CD14-positive monocyte (primary cell): Measurements from ENCODE around the gene CAPN9. TPM values are rescaled to one million over a fixed set of nuclear protein-coding genes. Genes with fewer than 3 reads are reported as not detected.

Source experiments
- DNase-seq, 3 donors: peaks; one replicate each; pipeline ENCODE4 v3.0.0-alpha.2; 2011 to 2022
- H2AFZ ChIP-seq: 2 replicates; pipeline ENCODE4 v1.6.0; 2012; ENCODE audit warnings: mild to moderate bottlenecking, low read depth, low read length, inconsistent platforms; ENCODE audit not compliant: insufficient read depth, poor library complexity, severe bottlenecking
- H3K27ac ChIP-seq, 2 donors: 1 replicate in 1 of 2; 2 replicates in 1 of 2; pipeline ENCODE4 v1.5.1; 2012 to 2013; ENCODE audit warnings: low read length in 2 of 2, control low read depth in 1 of 2, inconsistent platforms in 1 of 2, low read depth in 1 of 2, mild to moderate bottlenecking in 1 of 2
- H3K27me3 ChIP-seq, 2 donors: one replicate each; pipeline versions ENCODE4 v1.6.0 to v1.6.1; 2011 to 2013; ENCODE audit warnings: low read length in 2 of 2; ENCODE audit not compliant: control insufficient read depth in 2 of 2, insufficient read depth in 2 of 2
- H3K36me3 ChIP-seq, 2 donors: replicated peaks in 1 of 2; 1 replicate in 1 of 2; 2 replicates in 1 of 2; pipeline versions ENCODE4 v1.5.1 to v1.6.1; 2012 to 2013; ENCODE audit warnings: low read length in 2 of 2, control low read depth in 1 of 2, inconsistent platforms in 1 of 2, mild to moderate bottlenecking in 1 of 2; ENCODE audit not compliant: insufficient read depth in 2 of 2, control insufficient read depth in 1 of 2
- H3K4me1 ChIP-seq, 2 donors: 1 replicate in 1 of 2; 2 replicates in 1 of 2; pipeline versions ENCODE4 v1.5.1 to v1.6.1; 2012 to 2013; ENCODE audit warnings: low read length in 2 of 2, control low read depth in 1 of 2, inconsistent platforms in 1 of 2, mild to moderate bottlenecking in 1 of 2, moderate library complexity in 1 of 2; ENCODE audit not compliant: insufficient read depth in 2 of 2, control insufficient read depth in 1 of 2
- H3K4me2 ChIP-seq: replicated peaks from 2 replicates; pipeline ENCODE3; 2012; ENCODE audit warnings: low read length, moderate library complexity, mild to moderate bottlenecking; ENCODE audit not compliant: poor library complexity, severe bottlenecking; ENCODE audit errors: extremely low read depth
- H3K4me3 ChIP-seq, 3 experiments: fragments of 200-600 bp in 1 of 3; sonication (generic) in 1 of 3; replicated peaks in 1 of 3; 1 replicate in 2 of 3; 2 replicates in 1 of 3; pipeline ENCODE4 v1.5.1; 2011 to 2013; ENCODE audit warnings: low read length in 3 of 3, mild to moderate bottlenecking in 3 of 3, control low read depth in 2 of 3, low read depth in 2 of 3, inconsistent platforms in 1 of 3, moderate library complexity in 1 of 3
- H3K79me2 ChIP-seq: 2 replicates; pipeline ENCODE4 v1.6.0; 2012; ENCODE audit warnings: mild to moderate bottlenecking, control low read depth, inconsistent platforms, low read length, moderate library complexity; ENCODE audit not compliant: insufficient read depth
- H3K9ac ChIP-seq: 2 replicates; pipeline ENCODE4 v1.6.0; 2017; ENCODE audit warnings: low read length, mild to moderate bottlenecking; ENCODE audit not compliant: insufficient read depth, poor library complexity, severe bottlenecking
- H3K9me3 ChIP-seq, 2 donors: replicated peaks in 1 of 2; 1 replicate in 1 of 2; 2 replicates in 1 of 2; pipeline versions ENCODE4 v1.5.1 to v1.6.1; 2012 to 2013; ENCODE audit warnings: low read length in 2 of 2, control low read depth in 1 of 2; ENCODE audit not compliant: control insufficient read depth in 1 of 2, insufficient read depth in 1 of 2
- H4K20me1 ChIP-seq: 2 replicates; pipeline ENCODE4 v1.6.0; 2012; ENCODE audit warnings: mild to moderate bottlenecking, low read length, control low read depth, moderate library complexity; ENCODE audit not compliant: insufficient read depth
- H3K27ac Mint-ChIP-seq, 7 donors: one replicate each; pipeline ENCODE4 v1.8.0; 2020; ENCODE audit warnings: mild to moderate bottlenecking in 7 of 7, mixed read lengths in 7 of 7, moderate library complexity in 6 of 7, inconsistent platforms in 2 of 7
- H3K27me3 Mint-ChIP-seq, 3 donors: one replicate each; pipeline ENCODE4 v1.8.0; 2021 to 2022; ENCODE audit warnings: low read depth in 3 of 3, mild to moderate bottlenecking in 3 of 3, mixed read lengths in 3 of 3, moderate library complexity in 3 of 3, inconsistent platforms in 1 of 3
- H3K36me3 Mint-ChIP-seq, 2 donors: one replicate each; pipeline ENCODE4 v1.8.0; 2020; ENCODE audit warnings: mixed read lengths in 2 of 2, inconsistent platforms in 1 of 2, mild to moderate bottlenecking in 1 of 2
- H3K4me1 Mint-ChIP-seq: one replicate; pipeline ENCODE4 v1.8.0; 2020; ENCODE audit warnings: mild to moderate bottlenecking, mixed read lengths
- H3K4me3 Mint-ChIP-seq, 2 donors: one replicate each; pipeline ENCODE4 v1.8.0; 2020; ENCODE audit warnings: mild to moderate bottlenecking in 2 of 2, mixed read lengths in 2 of 2, moderate library complexity in 1 of 2
- H3K9me3 Mint-ChIP-seq, 7 donors: one replicate each; pipeline ENCODE4 v1.8.0; 2020 to 2022; ENCODE audit warnings: mixed read lengths in 7 of 7, mild to moderate bottlenecking in 6 of 7, moderate library complexity in 6 of 7, inconsistent platforms in 2 of 7
- WGBS: methylation state at CpG from one replicate; pipeline ENCODE4 v1.1.5; 2013; ENCODE audit warnings: missing lambda C conversion rate; ENCODE audit not compliant: insufficient coverage; 5-methylcytosine and 5-hydroxymethylcytosine counted together
- intact Hi-C, 2 donors: fragments of 100-400 bp; cut with micrococcal nuclease; formaldehyde crosslinking; loops; one replicate each; pipeline versions ENCODE4 v1.15.0 to v1.15.1; 2023
- polyA plus RNA-seq, 3 donors: library from polyadenylated mRNA; depleted of rRNA in 1 of 3; unstranded in 2 of 3; stranded (reverse) in 1 of 3; fragments of 300-500 nt in 2 of 3; fragments of >200 nt in 1 of 3; fragmentation: Illumina TruSeq in 2 of 3; gene quantifications; 1 replicate in 2 of 3; 2 replicates in 1 of 3; pipeline ENCODE4 v1.2.3, GENCODE V29; 2012 to 2021
- TF ChIP-seq, protein P1 (sequence below): fragments of 200-600 bp; IDR thresholded peaks from one replicate; pipeline ENCODE4 v1.8.0; 2022; ENCODE audit warnings: antibody characterized with exemption, mild to moderate bottlenecking

The CAPN9 gene
- polyA plus RNA-seq, 3 donors, result not detected

GRCh38 chr1:230768903-230769570, 21.8 kb downstream of the CAPN9 start:
- no peak overlapping the region for H3K4me3 ChIP-seq
- intact Hi-C loops, result no loop called here
- TF ChIP-seq, protein P1, sequence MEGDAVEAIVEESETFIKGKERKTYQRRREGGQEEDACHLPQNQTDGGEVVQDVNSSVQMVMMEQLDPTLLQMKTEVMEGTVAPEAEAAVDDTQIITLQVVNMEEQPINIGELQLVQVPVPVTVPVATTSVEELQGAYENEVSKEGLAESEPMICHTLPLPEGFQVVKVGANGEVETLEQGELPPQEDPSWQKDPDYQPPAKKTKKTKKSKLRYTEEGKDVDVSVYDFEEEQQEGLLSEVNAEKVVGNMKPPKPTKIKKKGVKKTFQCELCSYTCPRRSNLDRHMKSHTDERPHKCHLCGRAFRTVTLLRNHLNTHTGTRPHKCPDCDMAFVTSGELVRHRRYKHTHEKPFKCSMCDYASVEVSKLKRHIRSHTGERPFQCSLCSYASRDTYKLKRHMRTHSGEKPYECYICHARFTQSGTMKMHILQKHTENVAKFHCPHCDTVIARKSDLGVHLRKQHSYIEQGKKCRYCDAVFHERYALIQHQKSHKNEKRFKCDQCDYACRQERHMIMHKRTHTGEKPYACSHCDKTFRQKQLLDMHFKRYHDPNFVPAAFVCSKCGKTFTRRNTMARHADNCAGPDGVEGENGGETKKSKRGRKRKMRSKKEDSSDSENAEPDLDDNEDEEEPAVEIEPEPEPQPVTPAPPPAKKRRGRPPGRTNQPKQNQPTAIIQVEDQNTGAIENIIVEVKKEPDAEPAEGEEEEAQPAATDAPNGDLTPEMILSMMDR, result no peak
- Mint-ChIP-seq H3K4me3 (no peak overlapping the region), H3K4me1 (no peaks in the 10 kb centered on the region), H3K27ac (no peak overlapping the region), H3K27me3 (peaks cover 3 to 7% (median 3%) of the 10 kb centered on the region in 3 donors), H3K36me3 (no peaks in the 10 kb centered on the region), H3K9me3 (peaks cover 0 to 1% (median 0%) of the 10 kb centered on the region in 7 donors)
- no peaks in the 10 kb centered on the region for H4K20me1 ChIP-seq
- H3K27ac ChIP-seq, result no peak overlapping the region
- no peaks in the 10 kb centered on the region for H3K36me3 ChIP-seq
- H3K27me3 ChIP-seq, result no peaks in the 10 kb centered on the region
- H3K4me1 ChIP-seq, result no peaks in the 10 kb centered on the region
- DNase-seq, result no peak
- no peak overlapping the region for H3K9ac ChIP-seq
- H3K9me3 ChIP-seq, result no peaks in the 10 kb centered on the region
- no peak overlapping the region for H3K4me2 ChIP-seq
- H3K79me2 ChIP-seq, result no peaks in the 10 kb centered on the region
- no peak overlapping the region for H2AFZ ChIP-seq
- 90% methylated on average over 13 of the region's 15 CpGs for WGBS

DNA sequence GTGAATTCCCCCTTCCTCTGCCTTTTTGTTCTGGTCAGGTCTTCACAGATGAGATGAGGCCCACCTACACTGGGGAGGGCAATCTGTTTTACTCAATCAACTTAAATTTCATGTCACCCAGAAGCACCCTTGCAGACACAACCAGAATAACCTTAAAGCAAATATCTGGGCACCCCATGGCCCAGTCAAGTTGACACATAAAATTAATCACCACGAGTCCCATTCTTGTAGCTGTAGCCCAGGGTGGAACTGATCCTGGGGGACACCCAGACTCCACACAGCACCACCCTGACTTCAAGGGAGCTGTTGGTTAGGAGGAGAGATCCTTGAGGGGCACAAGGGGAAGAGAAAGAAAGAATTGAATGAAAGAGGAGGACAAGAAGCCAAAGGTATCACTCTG, 23.1 kb downstream of the CAPN9 start:
- Mint-ChIP-seq H3K36me3 (no peaks in the 10 kb centered on the region), H3K27me3 (peaks cover 3 to 7% (median 6%) of the 10 kb centered on the region in 3 donors), H3K4me3 (no peak overlapping the region), H3K27ac (no peak overlapping the region), H3K4me1 (no peaks in the 10 kb centered on the region), H3K9me3 (peaks cover 0 to 1% (median 0%) of the 10 kb centered on the region in 7 donors)
- intact Hi-C loops, result no loop called here
- H3K4me3 ChIP-seq, result no peak overlapping the region
- TF ChIP-seq, protein P1, result no peak
- no peaks in the 10 kb centered on the region for H4K20me1 ChIP-seq
- no peaks in the 10 kb centered on the region for H3K27me3 ChIP-seq
- no peak for DNase-seq
- no CpG with 5 or more reads among the region's 1 CpG for WGBS
- no peaks in the 10 kb centered on the region for H3K36me3 ChIP-seq
- H3K4me2 ChIP-seq, result no peak overlapping the region
- H3K27ac ChIP-seq, result no peak overlapping the region
- no peak overlapping the region for H2AFZ ChIP-seq
- H3K9me3 ChIP-seq, result no peaks in the 10 kb centered on the region
- H3K79me2 ChIP-seq, result no peaks in the 10 kb centered on the region
- no peak overlapping the region for H3K9ac ChIP-seq
- no peaks in the 10 kb centered on the region for H3K4me1 ChIP-seq
